Left forelimb (tissue), 1 donor: ENCODE data around the gene THBS2.
"Not testable (repeated sequence)": the region's sequence is repeated elsewhere in the genome, so short reads cannot be mapped to it uniquely, and the experiment has no call there.

Experiments used
- DNase-seq: peaks from one replicate; pipeline ENCODE4 v3.0.0-alpha.2; 2018; ENCODE audit warnings: low spot score

THBS2 gene

DNA sequence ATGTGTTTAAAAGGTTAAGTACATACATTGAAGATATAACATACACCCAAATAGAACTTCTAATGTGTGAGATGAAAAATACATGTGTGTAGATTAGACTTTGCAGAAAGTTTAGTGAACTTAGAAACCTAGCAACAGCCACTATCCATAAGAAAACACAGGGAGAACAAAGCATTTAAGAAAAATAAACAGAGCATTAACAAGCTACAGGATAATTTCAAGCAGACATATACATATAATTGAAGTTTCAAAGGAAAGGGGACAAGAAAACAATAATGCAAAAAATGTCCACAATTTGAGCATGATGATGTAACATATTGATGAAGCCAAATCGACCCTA lies 18.2 kb upstream of the THBS2 start:
- DNase-seq = no peak

DNA sequence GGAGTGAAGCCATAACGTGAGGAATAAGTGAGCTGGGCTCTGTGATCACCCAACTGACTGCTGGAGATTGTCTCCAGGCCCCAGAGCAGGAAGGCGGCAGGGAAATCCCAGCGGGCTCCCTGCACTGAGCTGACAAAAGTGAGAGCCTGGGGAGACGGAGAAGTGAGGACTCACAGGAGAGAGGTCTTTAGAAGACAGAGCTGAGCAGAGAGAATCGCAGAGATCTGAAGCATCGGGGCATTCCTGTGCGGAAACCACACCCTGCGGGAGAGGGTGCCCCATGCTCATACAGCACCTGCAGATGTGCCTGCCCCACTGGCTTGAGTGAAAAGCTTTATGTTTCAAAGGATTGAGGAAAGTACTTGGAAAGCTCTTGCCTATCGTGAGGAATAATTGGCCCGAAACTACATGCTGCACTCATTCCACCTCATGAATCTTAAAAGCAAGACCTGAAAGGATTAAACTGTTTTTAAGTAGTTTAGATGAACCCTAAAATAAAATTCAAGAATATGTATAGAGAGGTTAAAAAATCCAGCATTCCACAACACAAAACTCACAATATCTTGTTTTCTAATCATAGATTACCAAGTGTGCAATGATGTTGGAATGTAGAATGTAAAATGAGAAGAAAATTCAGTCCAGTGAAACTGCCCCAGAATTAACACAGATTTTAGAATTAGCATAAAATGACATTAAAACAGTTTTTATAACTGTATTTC lies 17.7 kb upstream of the THBS2 start:
- DNase-seq = no peak

DNA sequence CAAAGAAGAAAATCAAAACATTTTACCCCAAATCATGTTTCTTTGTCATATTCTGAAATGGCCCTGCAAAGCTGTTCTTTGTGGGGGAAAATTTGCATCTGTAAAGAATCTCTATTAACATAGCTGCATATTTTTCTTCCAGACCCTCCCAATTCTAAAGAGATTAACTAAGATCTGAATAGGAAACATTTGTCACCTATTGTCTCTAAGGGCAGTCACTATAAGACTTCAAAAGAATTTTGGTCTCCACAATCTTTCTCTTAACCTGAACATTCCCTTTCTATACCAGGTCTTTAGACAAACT lies 16.4 kb upstream of the THBS2 start:
- not testable (repeated sequence) for DNase-seq

DNA sequence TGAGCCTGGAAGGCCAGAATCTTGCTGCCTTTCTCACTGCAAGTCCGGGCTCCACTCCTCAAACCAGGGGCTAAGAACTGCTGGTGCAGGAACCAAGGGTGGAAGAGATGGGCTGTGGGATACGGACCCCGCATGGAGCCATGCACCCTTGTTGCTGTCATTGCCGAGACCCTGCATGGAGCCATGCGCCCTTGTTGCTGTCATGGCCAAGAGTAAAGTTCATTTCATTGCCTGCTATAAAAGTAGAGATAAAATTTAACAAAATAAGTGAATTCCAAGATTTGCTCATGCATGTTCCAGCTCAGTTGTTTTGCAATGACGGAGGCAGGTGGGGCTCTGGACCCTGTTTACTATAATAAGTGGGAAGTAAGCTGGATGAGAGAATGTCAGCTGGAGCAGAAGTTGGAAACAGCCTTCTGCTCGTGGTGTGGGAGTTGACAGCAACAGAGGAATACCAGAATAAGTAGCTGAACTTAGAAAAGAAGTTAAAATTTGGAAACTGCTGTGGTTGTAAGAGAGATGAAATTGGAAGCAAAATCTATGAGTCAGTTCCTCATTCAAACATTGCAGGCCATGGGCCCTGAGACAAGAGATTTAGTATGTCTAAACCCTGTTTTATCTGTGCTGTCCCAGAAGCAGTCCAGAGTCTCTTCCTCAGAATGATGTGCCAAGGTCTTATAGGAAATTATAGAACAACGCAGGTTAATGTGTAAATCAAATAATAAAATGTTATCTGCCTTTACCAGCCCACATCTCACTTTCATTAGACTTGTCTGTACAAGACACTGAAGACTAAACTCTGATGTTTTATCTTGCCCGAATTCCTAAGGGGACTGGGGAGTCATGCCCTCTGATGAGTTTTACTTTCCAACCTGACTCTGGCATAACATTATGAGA lies 15.8 kb upstream of the THBS2 start:
- DNase-seq = no peak

DNA sequence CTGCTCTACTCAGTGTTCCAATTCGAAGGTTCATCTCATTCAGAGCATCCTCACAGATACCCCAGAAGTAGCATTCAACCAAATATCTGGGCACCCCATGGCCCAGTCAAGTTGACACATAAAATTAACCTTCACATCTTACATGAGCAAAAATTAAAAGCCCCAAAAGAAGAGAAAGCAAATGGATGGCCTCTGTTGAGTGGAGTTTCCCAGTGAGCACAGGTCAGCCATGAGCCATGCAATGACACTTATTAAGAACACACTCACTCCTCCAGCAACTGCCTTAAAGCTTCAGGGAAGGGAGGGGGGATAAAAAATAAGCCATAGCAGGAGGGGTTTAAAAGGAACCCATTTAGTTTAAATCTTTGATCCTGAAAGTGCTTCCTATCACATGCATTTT lies 14.6 kb upstream of the THBS2 start:
- DNase-seq = no peak

DNA sequence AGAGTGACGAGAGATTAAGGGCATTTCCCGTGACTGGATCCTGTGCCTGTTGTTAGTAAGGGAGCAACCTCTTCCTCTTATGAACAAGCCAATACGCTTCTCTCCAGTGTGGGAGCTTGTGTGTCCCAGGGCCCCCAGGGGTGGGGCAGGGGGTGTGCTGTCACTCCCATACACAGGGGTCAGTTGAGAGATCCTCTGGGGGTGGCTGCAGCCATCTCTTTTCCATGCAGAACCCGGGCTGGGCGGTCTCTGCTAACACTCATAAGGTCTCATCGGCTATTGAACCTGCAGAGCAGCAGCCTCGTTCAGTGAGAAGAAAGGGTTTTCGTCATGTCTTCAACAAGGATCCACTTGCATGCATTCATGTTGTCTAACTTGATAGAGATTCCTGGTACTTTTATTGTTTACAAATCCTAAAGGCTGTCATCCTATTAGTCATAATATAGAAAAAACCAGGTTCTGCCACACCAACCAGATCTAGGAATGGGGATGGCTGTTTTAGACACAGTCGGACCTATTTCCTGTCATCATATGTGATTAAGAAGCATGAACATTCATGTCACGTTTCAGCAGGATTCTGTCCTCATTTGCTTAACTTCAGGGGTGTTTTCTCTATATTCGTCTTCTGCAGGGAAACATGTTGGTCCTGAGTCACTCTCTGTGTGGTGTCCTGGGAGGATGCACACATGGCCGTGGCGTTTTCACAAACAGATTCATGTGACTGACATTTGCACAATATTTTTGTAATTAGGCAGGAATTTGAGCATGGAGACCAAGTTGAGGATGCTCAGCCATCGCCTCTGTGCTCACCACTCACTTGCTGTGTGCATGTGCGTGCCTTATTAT lies 13.3 kb upstream of the THBS2 start:
- no peak for DNase-seq

DNA sequence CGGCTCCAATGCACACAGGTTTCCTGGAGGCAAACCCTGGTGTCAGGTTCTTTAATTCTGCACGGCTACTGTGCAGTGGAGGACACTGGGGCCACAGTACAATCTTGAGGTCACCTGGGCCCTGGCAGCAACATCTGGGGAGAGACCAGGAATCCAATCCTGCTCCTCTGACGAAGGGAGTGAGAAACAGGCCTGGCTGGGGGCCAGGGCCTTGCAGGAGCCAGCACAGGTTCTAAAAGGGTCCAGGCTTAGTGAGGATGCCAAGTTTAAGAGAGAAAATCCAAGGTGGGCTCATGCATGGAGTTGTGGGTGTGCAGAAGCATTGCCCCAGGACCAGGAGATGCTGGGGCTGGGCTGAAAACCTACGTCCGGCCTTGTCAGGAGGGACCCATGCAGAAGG lies 12.6 kb upstream of the THBS2 start:
- no peak for DNase-seq

DNA sequence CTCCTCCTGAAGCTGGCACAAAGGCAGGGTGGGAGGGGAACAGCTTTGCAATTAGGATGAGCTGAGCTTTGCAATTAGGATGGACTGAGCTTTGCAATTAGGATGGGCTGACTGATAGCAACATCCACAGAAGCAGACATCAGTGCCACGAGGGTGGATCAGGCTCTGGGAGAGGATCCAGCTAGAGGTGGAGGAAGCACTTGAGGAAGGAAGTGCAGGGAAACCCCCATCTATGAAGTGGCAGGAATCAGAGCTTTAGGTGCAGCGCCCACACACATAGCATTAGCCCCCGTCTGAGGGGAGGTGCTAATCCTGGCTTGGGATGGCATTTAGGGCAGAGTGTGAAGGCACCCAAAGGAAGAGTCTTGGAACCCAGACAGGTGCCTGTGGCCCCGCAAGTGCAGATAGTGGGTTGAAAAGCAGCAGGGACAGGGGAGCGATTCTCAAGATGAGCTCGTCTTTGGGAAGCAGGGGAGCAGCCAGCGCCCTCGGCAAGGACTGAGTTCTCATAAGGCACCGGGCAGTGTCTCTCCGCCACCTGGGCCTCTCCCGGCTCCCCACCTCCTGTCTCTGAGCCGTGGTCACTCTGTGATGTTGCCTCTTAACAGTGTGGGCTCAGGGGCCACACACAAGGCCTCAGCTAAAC lies 12.0 kb upstream of the THBS2 start:
- DNase-seq = no peak

DNA sequence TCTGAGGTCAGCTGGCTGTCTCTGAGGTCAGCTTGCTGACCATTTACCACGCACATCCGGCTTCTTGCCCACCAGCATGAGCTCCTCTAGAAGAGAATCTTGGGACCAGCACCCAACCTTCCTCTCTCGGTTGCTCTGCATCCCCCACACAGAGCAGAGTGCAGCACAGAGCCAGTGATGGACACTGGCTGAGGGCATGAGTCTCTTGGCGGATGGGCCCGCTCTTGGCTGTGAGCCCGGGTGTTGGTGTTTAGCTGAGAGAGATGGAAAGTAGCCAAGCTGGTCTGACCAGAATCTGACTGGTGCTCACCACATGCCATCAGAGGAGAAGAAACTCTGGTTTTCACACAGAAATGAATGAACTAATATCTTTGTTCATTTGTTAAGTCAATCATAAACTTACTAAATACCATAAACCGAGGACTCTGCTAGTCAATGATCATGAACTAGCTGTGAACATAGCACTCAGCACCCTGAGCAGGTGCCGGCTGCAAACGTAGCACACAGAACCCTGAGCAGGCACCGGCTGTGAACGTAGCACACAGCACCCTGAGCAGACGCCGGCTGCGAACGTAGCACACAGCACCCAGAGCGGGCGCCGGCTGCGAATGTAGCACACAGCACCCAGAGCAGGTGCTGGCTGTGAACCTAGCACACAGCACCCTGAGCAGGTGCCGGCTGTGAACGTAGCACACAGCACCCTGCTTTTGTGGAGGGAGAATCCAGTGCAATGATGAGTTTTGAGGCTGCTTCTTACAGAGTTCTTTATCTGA lies 10.4 kb upstream of the THBS2 start:
- no peak for DNase-seq

DNA sequence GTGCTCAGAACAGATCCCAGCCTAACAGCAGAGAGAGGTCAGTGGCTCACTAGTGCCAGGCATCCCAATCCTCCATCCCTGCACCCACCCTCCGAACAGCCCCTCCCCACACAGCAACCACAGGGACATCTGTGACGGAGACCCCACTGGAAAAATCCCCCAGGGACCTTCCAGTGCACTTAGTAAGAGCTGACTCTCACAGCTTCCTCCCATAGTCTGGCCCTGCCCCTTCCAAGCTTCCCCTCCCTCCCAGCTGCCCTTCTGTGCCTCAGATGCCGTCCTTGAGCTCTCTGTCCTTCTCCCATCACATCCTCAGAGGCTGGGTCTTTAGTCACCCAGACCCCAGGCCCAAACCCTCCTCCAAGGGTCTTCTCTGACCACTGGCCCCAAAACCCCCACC lies 9.7 kb upstream of the THBS2 start:
- DNase-seq = no peak

DNA sequence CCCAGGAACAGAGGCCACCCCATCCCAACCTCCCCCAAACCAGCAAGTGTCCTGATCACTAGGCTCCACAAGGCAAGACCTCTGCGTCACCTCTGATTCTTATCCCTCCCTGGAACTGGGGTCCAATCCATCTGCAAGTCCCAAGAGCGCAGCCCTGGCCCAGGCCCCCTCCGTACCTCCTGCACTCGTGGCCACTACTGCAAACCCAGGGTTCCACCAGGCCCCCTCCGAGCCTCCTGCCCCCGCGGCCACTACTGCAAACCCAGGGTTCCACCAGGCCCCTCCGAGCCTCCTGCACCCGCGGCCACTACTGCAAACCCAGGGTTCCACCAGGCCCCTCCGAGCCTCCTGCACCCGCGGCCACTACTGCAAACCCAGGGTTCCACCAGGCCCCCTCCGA lies 9.0 kb upstream of the THBS2 start:
- not testable (repeated sequence) for DNase-seq

DNA sequence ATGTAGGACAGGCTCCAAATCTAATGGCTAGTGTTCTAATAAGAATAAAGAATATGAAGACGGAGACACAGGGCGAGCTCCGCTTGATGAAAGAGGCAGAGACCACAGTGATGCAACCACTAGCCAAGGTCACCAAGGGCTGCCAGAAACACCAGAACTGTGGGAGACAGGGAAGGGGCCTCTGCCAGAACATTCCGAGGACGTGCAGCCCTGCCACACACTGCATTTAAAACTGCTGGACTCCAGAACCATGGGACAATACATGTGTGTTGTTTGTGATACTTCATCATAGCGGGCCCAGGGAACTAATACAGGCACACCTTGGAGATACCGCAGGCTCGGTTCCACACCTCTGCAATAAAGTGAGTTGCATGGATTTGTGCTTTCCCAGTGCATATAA lies 2.9 kb upstream of the THBS2 start:
- DNase-seq = peak; percentile 31

DNA sequence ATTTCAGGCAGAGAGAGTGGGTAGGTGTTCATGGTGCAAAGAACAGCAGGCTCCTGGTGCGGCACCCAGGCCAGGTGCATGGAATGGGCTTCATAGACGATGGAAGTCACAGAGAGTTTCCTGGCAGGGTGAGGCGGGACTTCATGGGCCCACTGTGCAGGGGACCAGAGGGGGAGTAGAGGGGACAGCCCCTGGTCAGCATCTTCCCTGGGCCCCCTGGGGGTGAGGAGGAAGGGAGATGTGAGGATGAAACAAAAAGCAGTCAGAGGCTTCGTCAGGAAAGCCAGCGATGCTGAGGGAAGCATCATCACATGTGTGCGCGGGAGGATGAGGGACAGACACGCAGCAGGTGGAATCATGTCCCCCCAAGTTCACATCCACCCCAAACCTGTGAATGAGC lies 2.4 kb upstream of the THBS2 start:
- DNase-seq = peak; percentile 45

DNA sequence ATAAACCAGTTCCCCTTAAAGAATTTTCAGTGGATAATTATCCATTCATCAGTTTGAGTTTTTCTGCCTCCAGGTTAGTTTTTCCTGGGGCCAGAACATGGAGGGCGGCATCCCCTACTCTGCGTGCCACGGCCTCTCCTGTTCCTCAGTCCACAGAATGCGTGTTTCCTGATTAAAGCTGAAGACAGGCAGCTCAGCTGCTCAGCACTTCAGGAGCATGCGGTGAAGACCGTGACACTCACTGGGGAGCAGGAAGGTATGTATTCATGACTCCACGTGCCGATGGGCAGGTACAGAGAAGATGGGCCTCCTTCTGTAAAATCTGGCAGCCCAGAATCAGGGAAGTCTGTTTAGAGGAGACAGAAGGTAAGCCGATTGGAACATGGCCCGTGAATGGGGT lies 2.0 kb upstream of the THBS2 start:
- DNase-seq = no peak

DNA sequence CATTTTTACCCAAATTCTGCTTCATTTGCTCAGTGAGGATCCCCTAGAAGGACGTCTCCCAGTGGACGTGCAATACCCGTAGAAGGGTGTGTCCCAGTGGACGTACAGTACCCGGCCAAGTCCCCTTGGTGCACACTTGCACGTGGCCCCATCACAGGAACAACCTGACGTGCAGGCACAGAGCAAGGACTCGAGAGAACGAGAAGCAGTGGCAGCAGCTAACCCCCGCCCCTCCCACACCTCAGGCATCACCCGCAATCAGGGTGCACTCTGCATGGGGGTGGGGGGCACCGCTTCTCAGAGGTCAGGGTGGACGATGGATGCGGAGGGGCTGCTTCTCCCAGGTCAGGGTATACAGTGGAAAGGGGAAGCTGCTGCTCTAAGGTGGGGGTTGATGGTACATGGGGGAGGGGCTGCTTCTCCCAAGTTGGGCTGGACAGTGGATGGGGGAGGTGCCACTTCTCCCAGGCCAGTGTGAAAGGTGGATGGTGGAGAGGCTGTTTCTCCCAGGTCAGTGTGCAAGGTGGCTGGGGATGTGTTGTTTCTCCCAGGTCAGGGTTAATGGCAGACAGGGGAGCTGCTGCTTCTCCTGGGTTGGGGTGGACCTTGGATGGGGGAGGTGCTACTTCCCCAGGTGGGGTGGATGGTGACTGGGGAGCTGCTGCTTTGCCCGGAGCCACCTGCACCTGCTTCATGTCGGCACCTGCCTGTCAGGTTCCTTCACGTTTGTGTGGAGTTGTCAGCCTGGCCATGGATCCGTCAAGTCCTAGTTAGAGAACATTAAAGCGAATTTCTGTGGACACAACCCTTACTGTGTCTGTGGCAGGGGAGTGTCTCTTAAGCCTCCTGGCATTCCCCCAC lies 1.0 kb upstream of the THBS2 start:
- peak; percentile 62 for DNase-seq

DNA sequence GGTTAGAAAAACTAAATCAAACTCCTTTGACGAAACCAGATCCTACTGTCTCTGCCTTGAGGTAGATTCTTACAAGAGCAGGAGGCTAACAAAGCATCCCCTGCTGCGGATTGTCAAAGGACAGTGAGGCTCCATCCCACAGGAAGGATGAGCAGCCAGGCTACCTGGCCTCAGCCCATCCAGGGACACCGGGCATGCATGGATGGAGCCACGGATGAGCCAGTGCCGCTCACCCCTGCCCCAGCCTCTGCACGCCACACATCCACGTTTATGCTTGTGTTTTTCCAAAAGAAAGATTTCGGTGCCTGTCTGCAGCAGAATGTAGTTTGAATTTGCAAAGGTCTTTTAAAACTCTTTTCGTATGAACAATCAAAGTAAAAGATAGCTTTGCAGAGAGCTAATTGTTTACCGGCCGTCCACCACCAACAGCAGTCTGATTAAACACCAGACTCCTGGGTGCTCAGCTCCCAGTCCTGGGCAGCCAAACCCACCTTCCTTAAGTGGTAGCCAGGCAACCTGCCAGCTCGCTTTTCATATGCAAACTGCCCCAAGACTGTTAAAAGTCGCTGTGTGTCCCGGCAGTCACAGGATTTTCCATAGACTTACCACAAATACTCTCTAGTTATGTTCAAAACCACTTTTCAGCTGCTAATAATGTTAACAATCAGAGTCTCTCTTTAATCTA lies 999 bp downstream of the THBS2 start:
- peak; percentile 55 for DNase-seq

DNA sequence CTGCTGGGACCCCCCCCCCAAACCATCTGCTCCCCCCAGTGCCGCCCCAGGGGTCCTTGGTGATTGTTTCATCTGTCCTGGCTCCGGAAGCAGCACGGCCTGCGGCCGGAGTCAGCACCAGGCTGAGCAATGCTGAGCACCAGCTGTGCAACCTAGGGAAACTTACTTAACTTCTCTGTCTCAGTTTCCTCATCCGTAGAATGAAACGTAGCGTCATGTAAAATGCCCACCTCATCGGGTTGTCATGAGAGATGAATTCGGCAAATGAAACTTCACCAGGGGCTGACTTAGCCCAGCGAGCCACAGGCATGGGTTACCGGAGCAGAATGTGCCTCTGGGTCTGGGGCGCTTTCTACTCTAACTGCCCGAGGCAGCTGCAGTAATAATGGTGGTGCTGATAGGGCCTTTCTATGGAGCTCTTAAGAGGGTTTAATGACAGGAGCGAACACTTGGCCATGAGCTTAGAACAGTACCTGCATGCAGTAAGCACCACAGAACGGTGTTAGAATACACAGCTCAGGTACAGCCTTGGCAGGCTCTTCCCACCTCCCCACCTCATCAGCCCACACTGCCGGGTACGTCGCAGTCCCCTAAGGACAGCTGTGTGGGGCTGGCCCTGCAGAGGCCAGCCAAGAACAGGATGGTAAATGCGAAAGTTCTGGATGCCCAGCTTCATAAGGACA lies 1.7 kb downstream of the THBS2 start:
- DNase-seq = peak; percentile 58

DNA sequence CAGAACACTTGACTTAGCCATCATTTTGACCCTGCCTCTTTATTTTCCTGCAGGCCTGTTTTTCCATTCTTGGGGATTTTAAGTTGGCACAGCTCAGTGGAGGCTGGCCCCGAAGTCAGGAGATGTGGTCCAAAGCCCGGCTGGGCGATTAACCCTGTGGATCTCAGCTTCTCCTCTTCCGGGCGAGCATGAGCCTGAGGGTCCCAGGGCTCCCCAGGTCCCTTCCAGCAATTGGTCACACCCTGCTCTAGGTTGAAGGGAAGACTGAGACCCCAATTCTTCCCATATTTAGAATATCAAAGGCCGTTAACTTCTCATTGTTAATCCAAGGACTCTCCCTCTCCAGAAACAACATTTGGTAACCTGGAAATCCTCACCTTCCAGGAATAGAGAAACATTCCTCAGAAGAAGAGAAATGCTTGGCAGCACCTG lies 2.3 kb downstream of the THBS2 start:
- peak; percentile 65 for DNase-seq

DNA sequence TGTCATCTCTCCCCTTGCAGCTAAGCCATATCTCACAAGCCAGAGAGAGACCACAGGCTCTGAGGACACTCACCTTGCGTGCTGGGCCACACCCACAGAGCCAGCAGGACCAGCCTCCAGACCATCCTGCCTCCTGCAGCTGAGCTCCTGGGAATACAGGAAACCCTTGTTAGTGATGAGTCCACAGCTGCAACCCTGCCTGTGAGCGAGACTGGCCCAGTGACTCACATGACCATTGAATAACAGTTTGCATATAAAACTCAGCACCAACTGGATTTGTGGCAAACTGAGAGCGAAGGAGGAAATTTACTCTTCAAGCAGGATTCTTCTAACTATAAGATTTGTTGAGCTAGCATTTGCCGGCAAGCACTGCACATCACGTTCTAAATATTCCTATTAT lies 3.0 kb downstream of the THBS2 start:
- peak; percentile 56 for DNase-seq
